ENCODE data around the gene CPS1. TPM values are rescaled to one million over a fixed set of nuclear protein-coding genes. Genes with fewer than 3 reads are reported as not detected.

CPS1 gene
- total and polyA plus RNA-seq, 2 of the 8 experiments (the other 6 are each of a cell fraction or from before 2014, with no cell fraction given): 7.9 to 15.7 TPM

- TF ChIP-seq CHD7 (IDR thresholded peaks at IDR 0.05; ENCODE audit: insufficient replicate concordance, low read length): no peak
- TF ChIP-seq EP300 (IDR thresholded peaks at IDR 0.05; ENCODE audit: borderline replicate concordance in 1 of 2, low read depth in 2 of 2, low read length in 2 of 2): no peak
- no peak for TF ChIP-seq GTF2F1 (IDR thresholded peaks at IDR 0.05; ENCODE audit: borderline replicate concordance, low read depth, low read length)
- no peak for TF ChIP-seq SUZ12 (IDR thresholded peaks at IDR 0.05; ENCODE audit: low read length)
- no peak for TF ChIP-seq FOSL1 (IDR thresholded peaks at IDR 0.05; ENCODE audit: insufficient read depth, low read depth, low read length)
- TF ChIP-seq GABPA (IDR thresholded peaks at IDR 0.05; ENCODE audit: borderline replicate concordance, insufficient read depth, low read length): no peak
- no peak for TF ChIP-seq SP2 (IDR thresholded peaks at IDR 0.05; ENCODE audit: low read length)
- no peak for TF ChIP-seq KDM1A (IDR thresholded peaks at IDR 0.05; ENCODE audit: borderline replicate concordance, low read length)
- no peak for TF ChIP-seq MAX (IDR thresholded peaks at IDR 0.05)
- no peak for TF ChIP-seq POU5F1 (IDR thresholded peaks at IDR 0.05; ENCODE audit: low read depth, low read length)
- TF ChIP-seq SAP30 (IDR thresholded peaks at IDR 0.05; ENCODE audit: insufficient read depth, insufficient replicate concordance, low read length): no peak
Observed at GRCh38 chr2:210647151-210647550, 90.8 kb downstream of the CPS1 start (continued).
